HG03469 (cell line): ENCODE measurements around the gene ANO2.

ENCODE experiments used
- ATAC-seq: cut with Tn5 transposase; IDR thresholded peaks from one replicate; pipeline ENCODE4 v1.9.1; 2021; ENCODE audit warnings: mild to moderate bottlenecking, moderate library complexity, moderate number of reproducible peaks; ENCODE audit not compliant: unreplicated experiment

The ANO2 gene

GRCh38 chr12:5784462-5785130 is 160.5 kb downstream of the ANO2 start:
- no peak for ATAC-seq

GRCh38 chr12:5783289-5783920 is 161.7 kb downstream of the ANO2 start:
- no peak for ATAC-seq

GRCh38 chr12:5780536-5780935 is 164.5 kb downstream of the ANO2 start:
- ATAC-seq, result no peak

GRCh38 chr12:5779401-5779800 is 165.7 kb downstream of the ANO2 start:
- ATAC-seq, result no peak

GRCh38 chr12:5778821-5779220 is 166.2 kb downstream of the ANO2 start:
- no peak for ATAC-seq

- ATAC-seq, result no peak
Measured at GRCh38 chr12:5777451-5777850, 167.6 kb downstream of the ANO2 start.

- no peak for ATAC-seq
Measured at GRCh38 chr12:5776091-5776490, 169.0 kb downstream of the ANO2 start.

GRCh38 chr12:5773550-5773949 is 171.5 kb downstream of the ANO2 start:
- no peak for ATAC-seq

GRCh38 chr12:5771756-5772155 is 173.3 kb downstream of the ANO2 start:
- no peak for ATAC-seq

GRCh38 chr12:5770727-5771126 is 174.3 kb downstream of the ANO2 start:
- ATAC-seq, result no peak

- ATAC-seq, result no peak
Measured at GRCh38 chr12:5768581-5769196, 176.4 kb downstream of the ANO2 start.

GRCh38 chr12:5768171-5768570 is 176.9 kb downstream of the ANO2 start:
- ATAC-seq, result no peak

GRCh38 chr12:5758347-5758746 is 186.7 kb downstream of the ANO2 start:
- no peak for ATAC-seq

GRCh38 chr12:5756338-5756842 is 188.7 kb downstream of the ANO2 start:
- ATAC-seq, result no peak

- no peak for ATAC-seq
Measured at GRCh38 chr12:5748027-5748426, 197.0 kb downstream of the ANO2 start.

- ATAC-seq, result no peak
Measured at GRCh38 chr12:5746917-5747316, 198.1 kb downstream of the ANO2 start.

GRCh38 chr12:5746036-5746908 is 198.8 kb downstream of the ANO2 start:
- ATAC-seq, result no peak

- ATAC-seq, result no peak
Measured at GRCh38 chr12:5745251-5745888, 199.7 kb downstream of the ANO2 start.

GRCh38 chr12:5742258-5742657 is 202.8 kb downstream of the ANO2 start:
- ATAC-seq, result no peak

GRCh38 chr12:5739917-5740316 is 205.1 kb downstream of the ANO2 start:
- ATAC-seq, result no peak

- ATAC-seq, result no peak
Measured at GRCh38 chr12:5737778-5738177, 207.3 kb downstream of the ANO2 start.
